ENCODE measurements around the gene ZNF668. TPM values are rescaled to one million over a fixed set of nuclear protein-coding genes. Genes with fewer than 3 reads are reported as not detected.
A peak's percentile ranks its signal among the peaks of the same experiment; 100 is the strongest.

Gene ZNF668
- total RNA-seq (ENCODE audit: low replicate concordance): 4.6 and 12.3 TPM in 2 replicates

DNA sequence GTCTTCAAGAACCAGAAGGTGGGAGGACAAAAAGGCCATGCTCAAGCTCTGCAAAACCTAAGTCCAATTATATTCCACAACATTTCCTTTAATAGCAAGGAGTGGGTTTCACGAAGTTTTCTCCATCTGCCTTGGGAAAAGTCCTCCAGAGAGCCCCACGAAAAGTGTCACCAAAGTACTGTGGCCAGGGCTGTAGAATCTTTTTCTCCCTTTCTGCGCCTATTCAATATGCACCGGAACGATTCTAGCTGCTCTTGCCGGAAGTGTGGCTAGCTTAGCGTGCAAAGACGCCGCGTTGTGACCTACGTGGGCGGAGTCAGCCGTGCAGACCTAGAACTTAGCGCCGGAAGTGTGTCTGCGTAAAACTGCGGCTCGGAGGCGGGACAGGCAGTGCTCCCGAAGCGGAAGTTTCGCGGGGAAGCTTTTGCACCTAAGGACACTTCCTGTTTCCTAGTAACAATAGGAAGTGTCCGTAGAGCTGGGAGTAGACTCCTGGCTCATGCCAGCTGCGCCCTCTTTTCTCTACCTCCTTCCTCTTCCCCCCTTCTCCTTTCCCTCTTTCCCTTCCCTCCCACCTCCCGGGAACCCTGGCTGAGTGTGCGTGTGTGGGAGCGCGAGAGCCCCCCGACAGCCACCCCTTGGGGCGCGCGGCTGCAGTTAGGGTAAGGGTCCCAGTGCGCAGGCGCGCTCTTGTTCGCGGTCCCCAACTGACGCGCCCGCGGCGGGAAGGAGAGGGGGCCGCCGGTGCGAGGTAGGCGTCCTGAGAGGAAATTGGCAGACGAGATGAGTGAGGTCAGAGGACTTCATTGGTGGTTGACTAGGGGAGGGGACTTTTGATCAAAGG is at the start of gene ZNF668, which contains the start of gene ZNF646:
TSS of gene ZNF668 (minus strand) at position 271 of the 844 bp plus-strand sequence. CDS start 9,781 bp downstream, outside the sequence.
TSS of gene ZNF646 (plus strand) at position 453 of the 844 bp plus-strand sequence. CDS start 1,903 bp downstream, outside the sequence.
- DNase-seq (ENCODE audit: low read depth): peak; percentile 99
- peak within 1 kb of the TSS; percentile 82 for H3K4me3 ChIP-seq (ENCODE audit: low read depth, low read length)
- TF ChIP-seq, protein P1, sequence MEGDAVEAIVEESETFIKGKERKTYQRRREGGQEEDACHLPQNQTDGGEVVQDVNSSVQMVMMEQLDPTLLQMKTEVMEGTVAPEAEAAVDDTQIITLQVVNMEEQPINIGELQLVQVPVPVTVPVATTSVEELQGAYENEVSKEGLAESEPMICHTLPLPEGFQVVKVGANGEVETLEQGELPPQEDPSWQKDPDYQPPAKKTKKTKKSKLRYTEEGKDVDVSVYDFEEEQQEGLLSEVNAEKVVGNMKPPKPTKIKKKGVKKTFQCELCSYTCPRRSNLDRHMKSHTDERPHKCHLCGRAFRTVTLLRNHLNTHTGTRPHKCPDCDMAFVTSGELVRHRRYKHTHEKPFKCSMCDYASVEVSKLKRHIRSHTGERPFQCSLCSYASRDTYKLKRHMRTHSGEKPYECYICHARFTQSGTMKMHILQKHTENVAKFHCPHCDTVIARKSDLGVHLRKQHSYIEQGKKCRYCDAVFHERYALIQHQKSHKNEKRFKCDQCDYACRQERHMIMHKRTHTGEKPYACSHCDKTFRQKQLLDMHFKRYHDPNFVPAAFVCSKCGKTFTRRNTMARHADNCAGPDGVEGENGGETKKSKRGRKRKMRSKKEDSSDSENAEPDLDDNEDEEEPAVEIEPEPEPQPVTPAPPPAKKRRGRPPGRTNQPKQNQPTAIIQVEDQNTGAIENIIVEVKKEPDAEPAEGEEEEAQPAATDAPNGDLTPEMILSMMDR (IDR thresholded peaks at IDR 0.05; ENCODE audit: insufficient read depth, low read length): no peak

DNA sequence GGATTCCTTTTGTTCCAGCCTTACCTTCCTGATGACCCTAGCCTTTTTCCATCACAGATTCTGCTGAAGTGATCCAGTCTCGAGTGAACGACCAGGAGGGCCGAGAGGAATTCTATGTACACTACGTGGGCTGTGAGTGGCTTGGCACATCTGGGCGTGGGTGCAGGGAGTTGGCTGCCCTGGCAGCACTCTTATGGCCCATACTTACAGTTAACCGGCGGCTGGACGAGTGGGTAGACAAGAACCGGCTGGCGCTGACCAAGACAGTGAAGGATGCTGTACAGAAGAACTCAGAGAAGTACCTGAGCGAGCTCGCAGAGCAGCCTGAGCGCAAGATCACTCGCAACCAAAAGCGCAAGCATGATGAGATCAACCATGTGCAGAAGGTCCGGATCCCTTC is 46.1 kb upstream of the ZNF668 start:
- TF ChIP-seq, protein P1 (IDR thresholded peaks at IDR 0.05; ENCODE audit: insufficient read depth, low read length): no peak
- no peak for DNase-seq (ENCODE audit: low read depth)
- H3K4me3 ChIP-seq (ENCODE audit: low read depth, low read length): no peak overlapping the region

DNA sequence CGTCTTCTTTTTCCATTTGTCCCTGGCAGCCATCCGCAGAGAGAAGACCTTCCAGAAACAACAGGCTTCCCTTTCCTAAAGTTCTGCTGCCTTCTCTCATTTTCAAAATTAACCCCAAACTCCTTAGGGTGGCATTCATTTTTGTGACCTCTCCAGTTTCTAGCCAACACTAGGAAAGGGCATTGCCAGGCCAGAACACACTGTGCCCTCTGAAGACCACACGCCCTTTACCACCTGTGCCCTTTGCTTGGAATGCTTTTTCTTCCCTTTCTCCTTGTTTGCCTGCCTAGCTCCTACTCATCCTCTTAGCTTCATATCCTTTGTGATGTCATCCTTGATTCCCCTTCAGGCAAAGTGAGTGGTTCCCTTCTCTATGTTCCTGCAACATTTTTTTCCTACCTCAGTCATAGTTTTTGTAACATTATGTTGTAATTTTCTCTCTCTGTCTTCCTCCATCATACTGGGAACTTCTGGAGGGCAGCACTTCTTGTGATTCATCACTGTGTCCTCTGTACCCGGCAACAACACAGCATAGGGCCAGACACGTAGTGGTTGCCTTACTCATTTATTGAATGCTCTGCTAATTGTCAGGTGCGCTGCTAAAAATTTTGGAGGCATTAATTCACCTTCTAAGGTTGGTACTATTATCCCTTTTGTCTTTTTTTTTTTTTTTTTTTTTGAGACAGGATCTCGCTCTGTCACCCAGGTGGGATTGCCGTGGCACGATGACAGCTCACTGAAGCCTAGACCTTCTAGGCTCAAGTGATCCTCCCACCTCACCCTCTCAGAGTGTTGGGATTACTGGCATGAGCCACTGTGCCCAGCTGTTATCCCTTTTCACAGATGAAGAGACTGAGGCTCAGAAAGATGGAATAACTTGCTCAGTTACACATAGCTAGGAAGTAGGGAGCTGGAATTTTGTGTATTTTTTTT is 44.4 kb upstream of the ZNF668 start:
- TF ChIP-seq, protein P1 (IDR thresholded peaks at IDR 0.05; ENCODE audit: insufficient read depth, low read length): no peak
- peak; percentile 42 for DNase-seq (ENCODE audit: low read depth)
- H3K4me3 ChIP-seq (ENCODE audit: low read depth, low read length): peak overlapping the region; percentile 94

DNA sequence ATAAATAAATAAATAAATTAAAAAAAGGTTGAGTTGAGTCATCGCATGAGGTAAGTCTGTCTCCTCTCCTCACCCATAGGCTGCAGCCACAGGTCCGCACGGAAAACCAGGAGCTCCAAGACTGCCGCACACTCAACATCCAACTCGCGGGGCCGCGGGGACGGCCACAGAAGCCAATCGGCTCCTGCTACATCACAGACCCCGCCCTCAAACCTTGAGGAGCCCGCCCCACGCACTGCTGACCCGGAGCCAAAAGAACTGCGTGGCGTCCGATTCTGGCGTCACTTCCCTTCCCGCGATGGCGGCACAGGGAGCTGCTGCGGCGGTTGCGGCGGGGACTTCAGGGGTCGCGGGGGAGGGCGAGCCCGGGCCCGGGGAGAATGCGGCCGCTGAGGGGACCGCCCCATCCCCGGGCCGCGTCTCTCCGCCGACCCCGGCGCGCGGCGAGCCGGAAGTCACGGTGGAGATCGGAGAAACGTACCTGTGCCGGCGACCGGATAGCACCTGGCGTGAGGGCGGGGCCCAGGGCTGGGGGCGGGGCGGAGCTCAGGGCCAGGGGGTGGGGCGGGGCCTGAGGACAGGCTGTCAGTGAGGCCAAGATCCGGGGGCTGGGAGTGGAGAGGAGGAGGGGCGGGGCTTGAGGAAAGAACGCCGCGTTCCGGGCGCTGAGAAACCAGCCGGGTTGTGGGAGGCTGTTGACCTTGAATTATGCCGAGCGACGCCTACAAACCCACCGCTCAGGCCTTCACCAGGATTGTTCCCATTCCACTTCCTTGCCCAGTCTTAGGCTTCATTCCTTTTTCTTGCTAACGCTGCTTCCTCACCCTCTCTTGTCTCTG is 43.6 kb upstream of the ZNF668 start, which contains the start of gene KAT8:
TSS of gene KAT8 (plus strand) at position 281 of the 839 bp plus-strand sequence. CDS start at position 299, 18 bp downstream.
- TF ChIP-seq, protein P1 (IDR thresholded peaks at IDR 0.05; ENCODE audit: insufficient read depth, low read length): no peak
- peak within 1 kb of the TSS; percentile 94 for H3K4me3 ChIP-seq (ENCODE audit: low read depth, low read length)
- peak; percentile 96 for DNase-seq (ENCODE audit: low read depth)

DNA sequence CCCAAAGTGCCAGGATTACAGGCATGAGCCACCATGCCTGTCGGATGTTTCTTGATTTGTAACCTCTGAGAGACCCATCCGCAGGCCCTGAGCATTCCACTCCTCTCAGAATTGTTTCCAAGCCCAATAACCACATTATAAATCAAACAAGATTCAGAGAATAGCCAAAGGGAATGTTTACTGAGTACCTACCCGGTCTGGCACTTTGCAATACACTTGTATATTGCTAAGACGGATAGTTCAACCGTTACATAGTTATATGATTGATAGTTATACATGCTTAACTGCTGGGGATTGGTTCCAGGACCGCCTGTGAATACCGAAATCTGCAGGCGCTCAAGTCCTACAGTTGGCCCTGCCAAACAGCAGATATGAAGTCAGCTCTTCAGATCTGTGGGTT is 40.4 kb upstream of the ZNF668 start:
- DNase-seq (ENCODE audit: low read depth): no peak
- no peak overlapping the region for H3K4me3 ChIP-seq (ENCODE audit: low read depth, low read length)
- TF ChIP-seq, protein P1 (IDR thresholded peaks at IDR 0.05; ENCODE audit: insufficient read depth, low read length): no peak

All from fibroblast of the aortic adventitia (primary cell).